Eye (tissue), 1 donor: ENCODE measurements around the gene ADAMTS14.
"Not testable (repeated sequence)": the region's sequence is repeated elsewhere in the genome, so short reads cannot be mapped to it uniquely, and the experiment has no call there.

Experiments
- DNase-seq: peaks from one replicate; pipeline ENCODE4 v3.0.0-alpha.2; 2015

The ADAMTS14 gene

DNA sequence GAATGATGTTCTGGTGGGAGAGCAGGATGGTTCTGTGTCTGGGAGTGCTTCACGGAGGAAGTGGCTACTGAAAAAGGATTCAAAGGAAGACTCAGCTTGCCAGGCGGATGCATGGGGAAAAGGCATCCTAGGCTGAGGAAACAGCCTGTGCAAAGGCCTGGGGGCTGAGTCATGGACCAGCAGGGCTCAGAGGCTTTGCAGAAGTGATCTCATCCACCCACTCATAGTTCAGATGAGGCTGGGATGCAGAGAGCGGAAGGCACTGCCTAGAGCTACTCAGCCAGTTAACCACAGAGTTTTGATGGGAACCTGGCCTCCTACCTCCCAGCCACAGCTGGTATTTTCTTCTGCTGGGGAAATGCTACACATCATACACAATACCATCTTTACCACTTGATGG, 15.8 kb upstream of the ADAMTS14 start:
- DNase-seq, result no peak

GRCh38 chr10:70657041-70657440, 15.3 kb upstream of the ADAMTS14 start:
- DNase-seq, result no peak

DNA sequence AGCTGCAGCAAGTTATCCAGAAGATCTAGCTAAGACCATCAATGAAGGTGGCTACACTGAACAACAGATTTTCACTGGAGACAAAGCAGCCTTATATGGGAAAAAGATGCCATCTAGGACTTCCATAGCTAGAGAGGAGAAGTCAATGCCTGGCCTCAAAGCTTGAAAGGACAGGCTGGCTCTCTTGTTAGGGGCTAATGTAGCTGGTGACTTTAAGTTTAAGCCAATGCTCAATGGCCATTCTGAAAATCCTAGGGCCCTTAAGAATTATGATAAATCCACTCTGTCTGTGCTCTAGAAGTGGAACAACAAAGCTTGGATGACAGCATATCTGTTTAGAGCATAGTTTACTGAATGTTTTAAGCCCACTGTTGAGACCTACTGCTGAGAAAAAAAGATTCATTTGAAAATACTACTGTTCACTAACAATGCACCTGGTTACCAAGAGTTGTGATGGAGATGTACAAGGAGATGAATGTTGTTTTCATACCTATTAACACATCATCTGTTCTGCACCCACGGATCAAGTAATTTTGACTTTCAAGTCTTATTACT, 13.6 kb upstream of the ADAMTS14 start:
- DNase-seq, result no peak

DNA sequence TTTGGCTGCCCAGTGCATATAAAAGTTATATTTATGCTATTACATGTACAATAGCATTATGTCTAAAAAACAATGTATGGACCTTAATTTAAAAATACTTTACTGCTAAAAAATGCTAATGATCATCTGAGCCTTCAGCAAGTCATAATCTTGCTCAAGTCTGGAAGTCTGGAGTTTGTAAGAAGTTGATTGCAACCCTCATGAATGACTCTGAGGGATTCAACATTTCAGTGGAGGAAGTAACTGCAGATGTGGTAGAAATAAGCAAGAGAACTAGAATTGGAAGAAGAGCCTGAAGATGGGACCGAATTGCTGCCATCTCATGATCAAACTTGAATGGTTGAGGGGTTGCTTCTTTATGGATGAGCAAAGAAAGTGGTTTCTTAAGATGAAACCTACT, 13.0 kb upstream of the ADAMTS14 start:
- DNase-seq, result no peak

DNA sequence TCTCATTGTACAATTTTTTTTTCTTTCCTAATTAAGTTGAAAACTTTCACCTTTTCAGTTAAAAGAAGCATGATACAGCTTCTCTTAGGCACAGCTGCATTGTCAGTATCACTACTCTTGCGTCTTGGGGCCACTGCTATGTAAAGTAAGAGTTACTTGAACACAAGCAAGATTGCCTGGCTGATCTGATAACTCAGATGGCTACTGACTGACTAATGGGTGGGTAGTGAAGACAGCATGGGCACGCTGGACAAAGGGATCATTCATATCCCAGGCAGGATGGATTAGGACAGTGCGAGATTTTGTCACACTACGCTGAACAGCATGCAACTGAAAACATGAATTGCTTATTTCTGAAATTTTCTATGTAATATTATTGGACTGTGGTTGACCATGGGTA, 11.6 kb upstream of the ADAMTS14 start:
- DNase-seq, result no peak

GRCh38 chr10:70661623-70662361, 10.5 kb upstream of the ADAMTS14 start:
- DNase-seq, result no peak

GRCh38 chr10:70662362-70663220, 9.7 kb upstream of the ADAMTS14 start:
- no peak for DNase-seq

DNA sequence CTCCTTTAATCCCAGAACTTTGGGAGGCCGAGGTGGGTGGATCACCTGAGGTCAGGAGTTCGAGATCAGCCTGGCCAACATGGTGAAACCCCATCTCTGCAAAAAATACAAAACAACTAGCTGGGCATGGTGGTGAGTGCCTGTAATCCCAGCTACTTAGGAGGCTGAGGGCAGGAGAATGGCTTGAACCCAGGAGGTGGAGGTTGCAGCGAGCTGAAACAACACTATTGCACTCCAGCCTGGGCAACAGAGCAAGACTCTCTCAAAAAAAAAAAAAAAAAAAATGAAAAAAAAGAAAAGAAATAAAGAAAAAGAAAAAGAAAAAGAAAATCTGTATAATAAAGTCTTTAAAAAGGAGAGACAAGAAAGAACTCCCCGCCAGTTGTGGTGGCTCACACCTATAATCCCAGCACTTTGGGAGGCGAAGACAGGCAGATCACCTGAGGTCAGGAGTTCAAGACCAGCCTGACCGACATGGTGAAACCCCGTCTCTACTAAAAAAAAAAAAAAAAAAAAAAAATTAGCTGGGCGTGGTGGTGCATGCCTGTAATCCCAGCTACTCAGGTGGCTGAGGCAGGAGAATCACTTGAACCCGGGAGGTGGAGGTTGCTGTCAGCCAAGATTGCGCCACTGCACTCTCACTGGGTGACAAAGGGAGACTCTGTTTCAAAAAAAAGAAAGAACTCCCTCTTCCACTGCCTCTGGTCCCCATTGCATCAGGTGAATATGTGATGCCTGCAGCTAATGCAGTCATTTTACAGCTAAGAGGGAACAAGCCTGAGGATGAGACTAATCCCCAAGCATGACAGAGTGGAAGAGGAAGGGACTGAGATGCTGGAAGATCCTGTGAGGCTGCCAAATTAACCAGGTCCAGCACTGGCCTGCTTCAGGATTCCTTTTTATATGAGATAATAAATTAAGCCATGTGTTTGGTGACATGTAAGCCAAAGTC, 8.6 kb upstream of the ADAMTS14 start:
- not testable (repeated sequence) for DNase-seq

DNA sequence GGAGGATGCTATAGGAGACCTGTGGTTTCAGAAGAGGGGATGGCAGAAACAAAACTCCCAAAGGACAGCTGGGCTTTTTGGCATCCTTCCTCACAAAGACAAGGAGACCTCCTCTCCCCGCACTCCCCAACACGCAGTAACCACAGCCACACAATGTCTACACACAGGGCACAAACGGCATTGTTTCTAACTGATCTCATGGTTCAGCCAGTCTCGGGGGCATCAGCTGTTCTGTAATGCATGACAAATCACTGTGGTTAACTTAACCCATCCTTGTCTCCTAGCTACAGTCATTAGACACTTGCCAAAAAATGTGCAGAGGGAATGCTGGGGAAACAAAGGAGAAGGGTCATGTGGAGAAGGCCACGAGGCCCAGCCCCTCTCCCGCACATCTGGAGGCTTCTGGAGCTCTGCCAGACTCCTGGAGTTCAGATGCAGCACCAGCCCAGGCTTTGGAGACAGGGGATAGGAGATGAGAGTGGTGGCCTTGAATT, 7.6 kb upstream of the ADAMTS14 start:
- peak; percentile 89 for DNase-seq

DNA sequence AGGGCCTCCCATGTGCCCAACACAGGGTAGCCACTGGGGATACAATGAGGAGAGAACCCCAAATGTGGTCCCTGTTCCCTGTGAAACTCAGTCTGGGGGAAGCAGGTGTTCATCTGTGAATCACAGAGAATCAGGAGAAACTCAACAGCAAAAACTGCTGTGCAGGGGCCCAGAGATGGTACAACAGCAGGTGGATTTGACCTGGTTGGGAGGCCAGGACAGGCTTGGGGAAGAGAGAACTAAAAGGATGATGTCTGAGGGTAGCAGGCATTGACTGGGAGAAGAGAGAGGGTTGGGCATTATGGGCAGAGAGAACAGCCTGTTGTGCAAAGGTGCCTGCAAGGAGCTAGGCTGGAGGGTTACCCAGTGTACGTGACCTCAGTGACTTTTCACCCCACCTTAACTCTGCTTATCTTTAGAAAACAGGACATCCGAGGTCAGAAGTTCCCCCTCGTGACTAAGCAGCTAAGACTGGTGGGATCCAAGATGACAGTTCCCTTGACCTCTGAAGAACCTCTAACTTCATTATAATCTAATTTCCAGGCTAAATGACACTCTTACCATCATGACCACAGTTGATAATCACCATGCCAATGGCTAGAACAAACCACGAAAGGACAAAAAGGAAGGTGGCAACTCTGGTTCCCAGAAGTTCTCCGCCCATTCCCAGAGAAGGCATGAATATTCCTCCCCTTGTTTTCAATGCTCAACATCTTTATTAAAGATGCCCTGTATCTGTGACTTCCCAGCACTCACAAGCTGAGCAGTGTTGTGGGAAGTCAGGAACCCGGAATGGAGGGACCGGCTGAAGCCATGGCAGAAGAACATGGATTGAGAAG, 5.1 kb upstream of the ADAMTS14 start:
- no peak for DNase-seq

GRCh38 chr10:70667818-70668217, 4.5 kb upstream of the ADAMTS14 start:
- DNase-seq, result not testable (repeated sequence)

- DNase-seq, result no peak
Measured at GRCh38 chr10:70668454-70668970, 3.8 kb upstream of the ADAMTS14 start.

DNA sequence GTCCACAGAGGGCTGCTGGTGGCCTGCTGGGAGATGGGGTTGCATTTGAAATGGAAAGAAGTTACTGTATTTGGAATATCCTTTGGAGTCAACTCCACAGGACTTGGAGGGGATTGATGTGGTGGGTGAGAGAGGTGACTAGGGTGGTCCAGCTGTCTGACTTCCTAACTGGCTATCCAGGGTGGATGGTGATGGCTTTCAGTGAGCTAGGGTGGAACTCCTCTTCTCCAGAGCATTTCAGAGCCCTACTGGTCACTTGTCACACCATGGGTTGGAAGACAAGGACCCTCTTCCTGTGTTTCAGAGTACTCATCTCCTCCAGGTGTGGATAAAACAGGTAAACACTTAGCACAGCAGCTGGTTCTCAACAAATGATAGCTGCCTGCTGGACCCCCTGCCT, 3.3 kb upstream of the ADAMTS14 start:
- no peak for DNase-seq

- DNase-seq, result no peak
Measured at GRCh38 chr10:70669732-70670317, 2.5 kb upstream of the ADAMTS14 start.

DNA sequence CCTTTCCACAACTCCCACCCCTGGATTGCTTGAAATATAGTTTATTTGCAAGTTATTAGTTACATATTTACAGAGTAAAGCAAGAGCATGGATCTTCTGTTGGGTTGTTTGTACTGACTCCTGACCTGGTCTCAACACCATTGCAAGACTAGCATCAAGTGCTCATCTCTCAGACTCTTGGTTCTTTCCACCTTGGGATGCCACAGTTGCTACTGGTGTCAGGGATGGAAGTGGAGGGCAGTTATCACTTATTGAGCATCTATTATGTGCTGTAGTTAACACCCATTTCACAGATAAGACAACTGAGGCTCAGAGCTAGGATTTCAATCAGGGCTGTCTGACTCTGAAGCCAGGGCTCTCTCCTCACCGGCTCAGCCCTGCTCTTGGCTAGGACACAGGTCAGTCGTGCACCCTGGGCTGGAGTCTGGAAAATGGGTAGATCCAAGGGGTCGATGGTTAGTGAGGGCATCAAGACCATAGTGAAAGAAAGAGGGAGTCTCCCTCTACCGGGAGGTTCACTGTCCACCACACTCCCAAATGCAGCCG, 614 bp upstream of the ADAMTS14 start:
- DNase-seq, result no peak

GRCh38 chr10:70673043-70673928, 980 bp downstream of the ADAMTS14 start:
- DNase-seq, result peak; percentile 38

DNA sequence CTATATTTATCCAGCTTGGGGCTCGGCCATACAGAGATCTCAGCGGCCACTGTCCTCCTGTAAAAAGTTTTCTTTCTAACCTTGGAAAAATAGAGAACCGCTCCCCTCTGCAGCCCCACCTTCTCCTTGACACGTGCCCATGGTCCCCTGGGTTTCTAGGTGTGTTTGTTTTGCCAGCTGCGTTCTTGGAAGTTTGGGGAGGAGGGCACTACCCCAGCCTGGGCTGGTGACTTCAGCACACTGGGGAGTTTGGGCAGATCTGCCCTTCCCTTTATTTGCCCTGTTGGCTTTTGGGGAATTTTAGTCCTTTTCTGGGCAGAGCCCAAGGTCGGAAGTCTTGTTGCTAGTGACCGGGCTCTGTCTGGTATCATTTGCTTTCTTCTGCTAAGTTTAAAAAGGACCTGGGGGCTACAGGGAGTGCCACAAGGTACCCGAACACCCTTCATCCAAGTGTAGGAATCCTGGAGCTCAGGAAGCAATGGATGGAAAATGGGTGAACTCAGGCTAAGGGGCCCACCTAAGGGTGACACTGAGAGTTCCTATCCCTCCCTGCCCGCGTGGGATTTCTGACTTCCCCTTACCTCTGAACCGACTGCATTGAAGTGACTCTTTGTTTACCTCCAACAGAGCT, 1.7 kb downstream of the ADAMTS14 start:
- DNase-seq, result no peak

- DNase-seq, result no peak
Measured at GRCh38 chr10:70674560-70675495, 2.5 kb downstream of the ADAMTS14 start.
